Mesendoderm (in vitro differentiated cells): ENCODE results near the gene SEMA3G.

Experiments
- DNase-seq: peaks from one replicate; pipeline ENCODE4 v3.0.0; 2013
- H2AK5ac ChIP-seq: 2 replicates; pipeline ENCODE4 v1.6.1; 2013; ENCODE audit warnings: low read length, inconsistent platforms
- H2BK120ac ChIP-seq: 2 replicates; pipeline ENCODE4 v1.6.1; 2013; ENCODE audit warnings: low read depth, mild to moderate bottlenecking, low read length, moderate library complexity, mixed read lengths
- H2BK15ac ChIP-seq: replicated peaks from 2 replicates; pipeline ENCODE4 v1.6.1; 2013; ENCODE audit warnings: low read depth, mild to moderate bottlenecking, moderate library complexity
- H2BK5ac ChIP-seq: 2 replicates; pipeline ENCODE4 v1.6.1; 2013; ENCODE audit warnings: low read length, inconsistent platforms
- H3K18ac ChIP-seq: 2 replicates; pipeline ENCODE4 v1.6.1; 2013; ENCODE audit warnings: mild to moderate bottlenecking, low read length, mixed read lengths
- H3K23ac ChIP-seq: one replicate; pipeline ENCODE4 v1.6.1; 2013; ENCODE audit warnings: low read length
- H3K27ac ChIP-seq: 2 replicates; pipeline ENCODE4 v1.5.1; 2013; ENCODE audit warnings: low read depth, mild to moderate bottlenecking, inconsistent platforms, low read length, moderate library complexity
- H3K27me3 ChIP-seq: 2 replicates; pipeline ENCODE4 v1.6.1; 2013; ENCODE audit warnings: low read length, control low read depth, mild to moderate bottlenecking, inconsistent platforms; ENCODE audit not compliant: insufficient read depth, poor library complexity
- H3K36me3 ChIP-seq: 2 replicates; pipeline ENCODE4 v1.6.1; 2013; ENCODE audit warnings: low read length, inconsistent platforms; ENCODE audit not compliant: control insufficient read depth, insufficient read depth
- H3K4ac ChIP-seq: one replicate; pipeline ENCODE4 v1.6.1; 2013; ENCODE audit warnings: low read depth, mild to moderate bottlenecking, low read length, moderate library complexity
- H3K4me1 ChIP-seq: 2 replicates; pipeline ENCODE4 v1.6.1; 2013; ENCODE audit warnings: low read depth, low read length, inconsistent platforms; ENCODE audit not compliant: control insufficient read depth
- H3K4me2 ChIP-seq: 2 replicates; pipeline ENCODE4 v1.6.1; 2013; ENCODE audit warnings: low read length
- H3K4me3 ChIP-seq: 2 replicates; pipeline ENCODE4 v1.5.1; 2013; ENCODE audit warnings: mild to moderate bottlenecking, low read length
- H3K56ac ChIP-seq: one replicate; pipeline ENCODE4 v1.6.1; 2013; ENCODE audit warnings: low read length
- H3K79me1 ChIP-seq: 2 replicates; pipeline ENCODE4 v1.6.1; 2013; ENCODE audit warnings: low read length, inconsistent platforms
- H3K79me2 ChIP-seq: 2 replicates; pipeline ENCODE4 v1.6.1; 2013; ENCODE audit warnings: mild to moderate bottlenecking, low read length; ENCODE audit not compliant: control insufficient read depth, insufficient read depth
- H3K9ac ChIP-seq: 2 replicates; pipeline ENCODE4 v1.6.1; 2013; ENCODE audit warnings: low read length, inconsistent platforms
- H4K5ac ChIP-seq: one replicate; pipeline ENCODE4 v1.6.1; 2013; ENCODE audit warnings: low read length
- H4K8ac ChIP-seq: one replicate; pipeline ENCODE4 v1.6.1; 2013; ENCODE audit warnings: low read depth, mild to moderate bottlenecking, control low read depth, low read length, moderate library complexity
- WGBS: extraction: QIAGEN DNeasy Blood & Tissue Kit; methylation state at CpG from one replicate; pipeline ENCODE4 v1.1.7; 2013; ENCODE audit warnings: low lambda C conversion rate, missing lambda C conversion rate; ENCODE audit not compliant: insufficient coverage; ENCODE audit errors: extremely low coverage; 5-methylcytosine and 5-hydroxymethylcytosine counted together

The SEMA3G gene

GRCh38 chr3:52446631-52447511, 2.0 kb upstream of the SEMA3G start:
- H3K4me2 ChIP-seq: no peak overlapping the region
- peak; percentile 87 for DNase-seq
- no peak overlapping the region for H3K18ac ChIP-seq
- no peak overlapping the region for H3K23ac ChIP-seq
- H3K4ac ChIP-seq: no peak overlapping the region
- no peak overlapping the region for H2BK5ac ChIP-seq
- H2BK15ac ChIP-seq: no peak overlapping the region
- H3K4me1 ChIP-seq: no peaks in the 10 kb centered on the region
- no peak overlapping the region for H2AK5ac ChIP-seq
- H2BK120ac ChIP-seq: no peak overlapping the region
- no peak overlapping the region for H4K8ac ChIP-seq
- H3K79me2 ChIP-seq: no peaks in the 10 kb centered on the region
- no peak overlapping the region for H3K56ac ChIP-seq
- WGBS: no CpG with 5 or more reads among the region's 13 CpGs
- H3K27me3 ChIP-seq: no peaks in the 10 kb centered on the region
- no peak overlapping the region for H4K5ac ChIP-seq
- H3K79me1 ChIP-seq: no peaks in the 10 kb centered on the region
- H3K9ac ChIP-seq: no peak overlapping the region
- no peak overlapping the region for H3K4me3 ChIP-seq
- H3K27ac ChIP-seq: no peak overlapping the region
- no peaks in the 10 kb centered on the region for H3K36me3 ChIP-seq

- no peak overlapping the region for H3K4ac ChIP-seq
- no peak overlapping the region for H4K8ac ChIP-seq
- no peak for DNase-seq
- no peak overlapping the region for H3K18ac ChIP-seq
- no peak overlapping the region for H2BK120ac ChIP-seq
- H2BK5ac ChIP-seq: no peak overlapping the region
- H3K79me1 ChIP-seq: no peaks in the 10 kb centered on the region
- no peak overlapping the region for H3K4me3 ChIP-seq
- H2BK15ac ChIP-seq: no peak overlapping the region
- no peak overlapping the region for H3K56ac ChIP-seq
- no peaks in the 10 kb centered on the region for H3K79me2 ChIP-seq
- no peaks in the 10 kb centered on the region for H3K27me3 ChIP-seq
- WGBS: no CpG with 5 or more reads among the region's 4 CpGs
- H3K9ac ChIP-seq: no peak overlapping the region
- no peaks in the 10 kb centered on the region for H3K4me1 ChIP-seq
- no peak overlapping the region for H2AK5ac ChIP-seq
- H3K36me3 ChIP-seq: no peaks in the 10 kb centered on the region
- H3K27ac ChIP-seq: no peak overlapping the region
- H3K23ac ChIP-seq: no peak overlapping the region
- H4K5ac ChIP-seq: no peak overlapping the region
- no peak overlapping the region for H3K4me2 ChIP-seq
Observed at GRCh38 chr3:52446042-52446441, 1.1 kb upstream of the SEMA3G start.

- Histone ChIP-seq H3K23ac (no peak overlapping the region), H2AK5ac (no peak overlapping the region), H3K9ac (no peak overlapping the region), H4K8ac (no peak overlapping the region), H3K79me1 (no peaks in the 10 kb centered on the region), H2BK15ac (no peak overlapping the region), H3K36me3 (no peaks in the 10 kb centered on the region), H2BK120ac (no peak overlapping the region), H3K18ac (no peak overlapping the region), H3K79me2 (no peaks in the 10 kb centered on the region), H3K4me2 (no peak overlapping the region), H4K5ac (no peak overlapping the region), H3K27ac (no peak overlapping the region), H2BK5ac (no peak overlapping the region), H3K56ac (peak overlapping the region; percentile 83), H3K27me3 (no peaks in the 10 kb centered on the region), H3K4ac (no peak overlapping the region), H3K4me3 (no peak overlapping the region), H3K4me1 (no peaks in the 10 kb centered on the region)
- WGBS: no CpG with 5 or more reads among the region's 25 CpGs
- no peak for DNase-seq
Observed at GRCh38 chr3:52443791-52444687, 864 bp downstream of the SEMA3G start.

GRCh38 chr3:52443268-52443610, 1.7 kb downstream of the SEMA3G start:
- peak overlapping the region; percentile 24 for H3K23ac ChIP-seq
- no peak overlapping the region for H2AK5ac ChIP-seq
- H4K8ac ChIP-seq: no peak overlapping the region
- no peak overlapping the region for H2BK5ac ChIP-seq
- H3K4me2 ChIP-seq: no peak overlapping the region
- no peak overlapping the region for H3K27ac ChIP-seq
- H4K5ac ChIP-seq: no peak overlapping the region
- DNase-seq: no peak
- H3K18ac ChIP-seq: no peak overlapping the region
- no peaks in the 10 kb centered on the region for H3K79me1 ChIP-seq
- no peak overlapping the region for H3K4ac ChIP-seq
- no peaks in the 10 kb centered on the region for H3K79me2 ChIP-seq
- WGBS: no CpG with 5 or more reads among the region's 8 CpGs
- no peaks in the 10 kb centered on the region for H3K36me3 ChIP-seq
- no peak overlapping the region for H3K4me3 ChIP-seq
- no peak overlapping the region for H2BK120ac ChIP-seq
- H3K4me1 ChIP-seq: no peaks in the 10 kb centered on the region
- no peak overlapping the region for H3K9ac ChIP-seq
- H3K27me3 ChIP-seq: no peaks in the 10 kb centered on the region
- H2BK15ac ChIP-seq: no peak overlapping the region
- H3K56ac ChIP-seq: no peak overlapping the region

- H3K9ac ChIP-seq: no peak overlapping the region
- no CpG with 5 or more reads among the region's 16 CpGs for WGBS
- H2BK120ac ChIP-seq: no peak overlapping the region
- H3K4me1 ChIP-seq: no peaks in the 10 kb centered on the region
- H3K27ac ChIP-seq: no peak overlapping the region
- no peak overlapping the region for H3K23ac ChIP-seq
- H3K4me3 ChIP-seq: no peak overlapping the region
- no peak overlapping the region for H2BK15ac ChIP-seq
- H2BK5ac ChIP-seq: no peak overlapping the region
- H3K27me3 ChIP-seq: no peaks in the 10 kb centered on the region
- no peaks in the 10 kb centered on the region for H3K79me2 ChIP-seq
- H3K56ac ChIP-seq: no peak overlapping the region
- no peak overlapping the region for H4K5ac ChIP-seq
- no peaks in the 10 kb centered on the region for H3K36me3 ChIP-seq
- no peaks in the 10 kb centered on the region for H3K79me1 ChIP-seq
- no peak overlapping the region for H4K8ac ChIP-seq
- no peak overlapping the region for H2AK5ac ChIP-seq
- no peak overlapping the region for H3K18ac ChIP-seq
- no peak overlapping the region for H3K4me2 ChIP-seq
- DNase-seq: no peak
- H3K4ac ChIP-seq: no peak overlapping the region
Observed at GRCh38 chr3:52442409-52443267, 2.3 kb downstream of the SEMA3G start.
